HL-60 (cell line): ENCODE measurements around the gene SLC22A5.
A peak's percentile ranks its signal among the peaks of the same experiment; 100 is the strongest.
"Not testable (repeated sequence)": the region's sequence is repeated elsewhere in the genome, so short reads cannot be mapped to it uniquely, and the experiment has no call there.

ENCODE experiments used
- DNase-seq, 2 experiments: peaks; one replicate each; pipeline ENCODE4 v3.0.0-alpha.2; 2010 to 2020; ENCODE audit warnings: low read depth in 1 of 2, low spot score in 1 of 2
- H3K27ac ChIP-seq: fragments of 250-450 bp; sonication (Bioruptor Pico); replicated peaks from 2 replicates; pipeline ENCODE4 v1.5.1; 2020; ENCODE audit warnings: mild to moderate bottlenecking, moderate library complexity
- H3K27me3 ChIP-seq: fragments of 250-450 bp; sonication (Bioruptor Pico); 2 replicates; pipeline ENCODE4 v1.5.1; 2021; ENCODE audit warnings: mild to moderate bottlenecking, moderate library complexity; ENCODE audit not compliant: insufficient read depth, poor library complexity, severe bottlenecking
- H3K4me3 ChIP-seq: replicated peaks from 2 replicates; pipeline ENCODE4 v1.5.1; 2011; ENCODE audit warnings: mild to moderate bottlenecking, control low read depth, low read length; ENCODE audit not compliant: insufficient read depth
- GABPA ChIP-seq: IDR thresholded peaks from 2 replicates; pipeline ENCODE4 v1.6.1; 2012; ENCODE audit warnings: low read depth
- POLR2AphosphoS5 ChIP-seq: IDR thresholded peaks from 2 replicates; pipeline ENCODE4 v1.6.1; 2012; ENCODE audit warnings: low read depth
- REST ChIP-seq: IDR thresholded peaks from 2 replicates; pipeline ENCODE4 v1.6.1; 2012; ENCODE audit warnings: low read depth; ENCODE audit not compliant: insufficient replicate concordance
- SPI1 ChIP-seq: IDR thresholded peaks from 2 replicates; pipeline ENCODE4 v1.6.1; 2012; ENCODE audit warnings: low read depth, mild to moderate bottlenecking, borderline replicate concordance
- TF ChIP-seq, protein P1 (sequence below): IDR thresholded peaks from one replicate; pipeline ENCODE4 v1.5.1; 2011; ENCODE audit warnings: low read length, control low read depth, inconsistent platforms; ENCODE audit not compliant: insufficient read depth

The SLC22A5 gene

DNA sequence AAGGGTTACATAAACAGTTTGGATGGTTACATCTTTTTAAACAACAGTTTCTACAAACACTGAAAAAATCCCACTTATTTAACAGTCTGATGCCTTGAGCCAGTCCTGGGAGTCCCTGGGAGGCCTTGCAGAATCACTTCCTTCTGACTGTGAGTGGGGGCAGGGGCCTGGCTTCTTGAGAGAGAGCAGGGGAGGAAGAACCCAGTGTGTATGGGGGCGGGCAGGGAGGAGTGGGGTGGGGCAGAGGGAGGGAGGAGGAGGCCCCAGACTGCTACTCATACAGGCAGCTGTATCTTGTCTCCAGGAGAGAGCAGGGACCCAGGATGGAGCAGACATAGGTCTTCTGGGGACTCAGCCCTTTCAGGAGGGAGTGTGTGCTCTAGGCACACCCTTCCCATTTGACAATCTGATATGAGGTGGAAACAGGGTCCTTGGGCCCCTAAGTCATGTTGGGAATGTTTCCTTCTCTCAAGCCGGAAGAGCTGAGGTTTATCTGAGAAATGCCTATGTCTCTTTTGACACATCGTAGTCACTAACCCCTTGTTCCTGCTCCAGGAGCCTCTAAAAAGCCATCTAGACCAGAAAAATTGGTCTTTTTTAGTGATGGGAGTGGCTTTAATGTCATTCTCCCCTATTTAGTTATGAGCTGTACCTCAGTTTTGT lies 68.2 kb downstream of the SLC22A5 start:
- peak overlapping the region; percentile 51 for H3K27ac ChIP-seq
- TF ChIP-seq POLR2AphosphoS5 (no peak), SPI1 (peak; percentile 50; the same call in 1 of the 2 replicates)
- peak in 1 of 2 experiments; percentile 83 for DNase-seq

GRCh38 chr5:132438267-132438645 lies 68.7 kb downstream of the SLC22A5 start:
- H3K4me3 ChIP-seq, DNase-seq: not testable (repeated sequence)
- peak overlapping the region; percentile 51 for H3K27ac ChIP-seq

More for the DNA sequence above, 68.2 kb downstream of the SLC22A5 start:
- Histone ChIP-seq H3K27me3 (no peaks in the 10 kb centered on the region), H3K4me3 (no peak overlapping the region)

DNA sequence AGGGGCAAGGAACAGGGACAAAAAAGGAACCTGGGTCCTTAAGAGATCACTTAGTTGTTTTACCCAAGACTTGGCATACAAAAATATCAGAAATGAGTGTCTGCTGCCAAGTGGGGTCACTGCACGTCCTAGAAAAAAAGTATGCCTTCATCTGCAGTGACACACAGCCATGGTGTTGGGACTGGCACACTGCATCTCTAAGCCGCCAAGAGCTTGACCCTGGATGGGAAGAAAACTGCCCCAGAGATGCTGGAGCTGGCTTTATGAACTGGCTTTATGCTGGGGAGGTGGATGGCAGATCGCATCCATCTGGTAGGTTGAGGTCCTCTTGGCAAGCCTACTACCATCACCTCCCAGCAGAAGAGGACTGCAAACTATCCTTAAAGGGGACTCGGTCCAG lies 69.4 kb downstream of the SLC22A5 start:
- peak overlapping the region; percentile 51; the same call in 1 of the 2 replicates for H3K27ac ChIP-seq
- H3K4me3 ChIP-seq = no peak overlapping the region
- H3K27me3 ChIP-seq = no peaks in the 10 kb centered on the region
- DNase-seq = no peak
- TF ChIP-seq, protein P1, sequence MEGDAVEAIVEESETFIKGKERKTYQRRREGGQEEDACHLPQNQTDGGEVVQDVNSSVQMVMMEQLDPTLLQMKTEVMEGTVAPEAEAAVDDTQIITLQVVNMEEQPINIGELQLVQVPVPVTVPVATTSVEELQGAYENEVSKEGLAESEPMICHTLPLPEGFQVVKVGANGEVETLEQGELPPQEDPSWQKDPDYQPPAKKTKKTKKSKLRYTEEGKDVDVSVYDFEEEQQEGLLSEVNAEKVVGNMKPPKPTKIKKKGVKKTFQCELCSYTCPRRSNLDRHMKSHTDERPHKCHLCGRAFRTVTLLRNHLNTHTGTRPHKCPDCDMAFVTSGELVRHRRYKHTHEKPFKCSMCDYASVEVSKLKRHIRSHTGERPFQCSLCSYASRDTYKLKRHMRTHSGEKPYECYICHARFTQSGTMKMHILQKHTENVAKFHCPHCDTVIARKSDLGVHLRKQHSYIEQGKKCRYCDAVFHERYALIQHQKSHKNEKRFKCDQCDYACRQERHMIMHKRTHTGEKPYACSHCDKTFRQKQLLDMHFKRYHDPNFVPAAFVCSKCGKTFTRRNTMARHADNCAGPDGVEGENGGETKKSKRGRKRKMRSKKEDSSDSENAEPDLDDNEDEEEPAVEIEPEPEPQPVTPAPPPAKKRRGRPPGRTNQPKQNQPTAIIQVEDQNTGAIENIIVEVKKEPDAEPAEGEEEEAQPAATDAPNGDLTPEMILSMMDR = no peak
- TF ChIP-seq REST (no peak), GABPA (no peak), POLR2AphosphoS5 (no peak), SPI1 (no peak)

More at GRCh38 chr5:132438267-132438645, 68.7 kb downstream of the SLC22A5 start:
- not testable (repeated sequence) for H3K27me3 ChIP-seq

DNA sequence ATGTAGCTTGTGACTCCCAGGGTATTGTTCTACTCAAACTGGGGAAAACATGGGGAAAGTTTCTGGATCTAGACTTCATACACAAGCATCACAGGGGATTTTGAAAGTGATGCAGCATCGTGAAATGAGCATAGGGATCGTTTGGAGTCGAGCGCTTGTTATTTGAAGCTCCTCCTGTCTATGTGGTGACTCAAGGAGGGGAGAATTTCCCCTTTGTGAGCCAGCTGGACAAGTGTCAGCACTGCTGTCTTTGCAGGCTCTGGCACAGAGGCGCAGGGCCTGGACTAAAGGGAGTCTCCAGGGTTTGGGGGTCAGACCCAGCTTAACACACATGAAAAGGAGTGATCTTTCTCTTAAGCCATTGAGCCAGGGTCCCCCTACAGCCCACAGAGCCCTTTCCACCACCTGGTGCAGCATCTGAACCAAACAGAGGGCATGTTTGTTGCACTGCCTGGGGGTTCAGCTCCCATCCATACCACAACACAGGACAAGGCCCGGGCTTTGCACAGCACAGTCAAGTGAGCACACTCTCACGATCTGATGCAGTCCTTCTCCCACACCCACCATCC lies 70.1 kb downstream of the SLC22A5 start:
- Histone ChIP-seq H3K27ac (no peak overlapping the region), H3K27me3 (no peaks in the 10 kb centered on the region), H3K4me3 (no peak overlapping the region)
- no peak for DNase-seq
- no peak for TF ChIP-seq GABPA
- no peak for TF ChIP-seq POLR2AphosphoS5
- no peak for TF ChIP-seq SPI1
- TF ChIP-seq, protein P1 = no peak

DNA sequence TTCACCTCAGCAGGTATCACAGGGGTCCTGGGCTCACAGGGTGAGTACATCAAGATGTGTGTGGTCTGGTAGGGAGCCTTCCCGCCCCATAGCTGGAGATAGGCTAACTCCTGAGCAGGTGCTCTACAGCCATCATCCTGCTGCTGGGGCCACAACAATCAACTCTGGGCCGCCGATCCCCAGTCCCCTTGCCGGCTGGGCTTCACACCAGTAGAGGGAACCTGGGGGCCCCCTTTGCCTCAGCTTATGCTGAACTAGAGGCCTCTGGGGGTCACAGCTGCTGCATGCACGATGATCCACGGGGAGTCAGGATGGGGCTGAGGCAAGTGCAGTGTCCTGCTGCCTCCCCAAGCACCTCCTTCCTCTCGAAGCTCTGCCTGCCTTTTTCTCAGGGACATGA lies 74.6 kb downstream of the SLC22A5 start:
- H3K27ac ChIP-seq = no peak overlapping the region
- TF ChIP-seq POLR2AphosphoS5 (no peak), GABPA (no peak), REST (no peak), SPI1 (no peak)
- TF ChIP-seq, protein P1 = no peak
- H3K27me3 ChIP-seq = no peaks in the 10 kb centered on the region
- no peak for DNase-seq
- no peak overlapping the region for H3K4me3 ChIP-seq
